ENCODE data around the gene TMEM74B. TPM values are rescaled to one million over a fixed set of nuclear protein-coding genes. Genes with fewer than 3 reads are reported as not detected.

Gene TMEM74B
- total and polyA plus RNA-seq, 9 of the 15 experiments (the other 6 are each of a cell fraction or from before 2014, with no cell fraction given), result 0.24 to 19.0 (median 7.5) TPM

DNA sequence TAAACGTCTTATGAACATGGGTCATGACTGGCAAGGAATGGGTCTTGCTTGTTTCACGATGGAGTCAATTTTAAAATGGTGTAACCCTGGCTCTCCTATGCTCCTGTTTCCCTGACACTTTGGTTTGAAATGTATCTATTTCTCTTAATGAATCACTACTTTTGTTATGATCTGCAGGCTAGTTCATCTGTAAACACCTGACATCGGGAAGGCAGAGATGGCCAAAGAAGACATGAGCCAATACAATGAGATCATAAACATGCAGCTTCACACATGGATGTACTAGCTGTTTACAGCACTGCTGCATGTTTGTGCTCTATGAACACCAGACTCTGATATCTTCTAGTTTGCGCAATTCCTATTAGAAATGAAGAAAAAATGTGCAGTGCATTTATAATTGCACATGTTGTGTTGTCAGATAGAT is 30.1 kb upstream of the TMEM74B start (continued):
- TF ChIP-seq NR2C1 (IDR thresholded peaks at IDR 0.05) (no peak), NR2C1 (tag; IDR thresholded peaks at IDR 0.05) (peak; percentile 51), ZNF609 (CRISPR knock-in tag; IDR thresholded peaks at IDR 0.05; ENCODE audit: borderline replicate concordance) (no peak), CEBPB (tag; IDR thresholded peaks at IDR 0.05) (peak; percentile 60), PPARD (CRISPR knock-in tag; IDR thresholded peaks at IDR 0.05) (0 out of 2 replicates have a peak, but pooled peaks have one; percentile 48), IRF9 (tag; IDR thresholded peaks at IDR 0.05) (peak; percentile 36; the same call in 1 of the 2 replicates), PHF21A (IDR thresholded peaks at IDR 0.05; ENCODE audit: borderline replicate concordance, low read depth) (no peak), HSF4 (CRISPR knock-in tag; IDR thresholded peaks at IDR 0.05; ENCODE audit: borderline replicate concordance) (0 out of 2 replicates have a peak, but pooled peaks have one; percentile 67), GTF2A2 (tag; IDR thresholded peaks at IDR 0.05) (peak; percentile 61; the same call in 1 of the 2 replicates), ZNF589 (CRISPR knock-in tag; IDR thresholded peaks at IDR 0.05; ENCODE audit: low read depth) (peak; percentile 40; the same call in 1 of the 2 replicates), FOXP1 (CRISPR knock-in tag; IDR thresholded peaks at IDR 0.05) (no peak), ZFP1 (CRISPR knock-in tag; IDR thresholded peaks at IDR 0.05) (no peak)
- TF ChIP-seq, protein P1, sequence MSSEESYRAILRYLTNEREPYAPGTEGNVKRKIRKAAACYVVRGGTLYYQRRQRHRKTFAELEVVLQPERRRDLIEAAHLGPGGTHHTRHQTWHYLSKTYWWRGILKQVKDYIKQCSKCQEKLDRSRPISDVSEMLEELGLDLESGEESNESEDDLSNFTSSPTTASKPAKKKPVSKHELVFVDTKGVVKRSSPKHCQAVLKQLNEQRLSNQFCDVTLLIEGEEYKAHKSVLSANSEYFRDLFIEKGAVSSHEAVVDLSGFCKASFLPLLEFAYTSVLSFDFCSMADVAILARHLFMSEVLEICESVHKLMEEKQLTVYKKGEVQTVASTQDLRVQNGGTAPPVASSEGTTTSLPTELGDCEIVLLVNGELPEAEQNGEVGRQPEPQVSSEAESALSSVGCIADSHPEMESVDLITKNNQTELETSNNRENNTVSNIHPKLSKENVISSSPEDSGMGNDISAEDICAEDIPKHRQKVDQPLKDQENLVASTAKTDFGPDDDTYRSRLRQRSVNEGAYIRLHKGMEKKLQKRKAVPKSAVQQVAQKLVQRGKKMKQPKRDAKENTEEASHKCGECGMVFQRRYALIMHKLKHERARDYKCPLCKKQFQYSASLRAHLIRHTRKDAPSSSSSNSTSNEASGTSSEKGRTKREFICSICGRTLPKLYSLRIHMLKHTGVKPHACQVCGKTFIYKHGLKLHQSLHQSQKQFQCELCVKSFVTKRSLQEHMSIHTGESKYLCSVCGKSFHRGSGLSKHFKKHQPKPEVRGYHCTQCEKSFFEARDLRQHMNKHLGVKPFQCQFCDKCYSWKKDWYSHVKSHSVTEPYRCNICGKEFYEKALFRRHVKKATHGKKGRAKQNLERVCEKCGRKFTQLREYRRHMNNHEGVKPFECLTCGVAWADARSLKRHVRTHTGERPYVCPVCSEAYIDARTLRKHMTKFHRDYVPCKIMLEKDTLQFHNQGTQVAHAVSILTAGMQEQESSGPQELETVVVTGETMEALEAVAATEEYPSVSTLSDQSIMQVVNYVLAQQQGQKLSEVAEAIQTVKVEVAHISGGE (CRISPR knock-in tag; IDR thresholded peaks at IDR 0.05), result peak in 1 of 3 experiments; percentile 55; a peak in 1 of 6 replicates
- TF ChIP-seq, protein P2, sequence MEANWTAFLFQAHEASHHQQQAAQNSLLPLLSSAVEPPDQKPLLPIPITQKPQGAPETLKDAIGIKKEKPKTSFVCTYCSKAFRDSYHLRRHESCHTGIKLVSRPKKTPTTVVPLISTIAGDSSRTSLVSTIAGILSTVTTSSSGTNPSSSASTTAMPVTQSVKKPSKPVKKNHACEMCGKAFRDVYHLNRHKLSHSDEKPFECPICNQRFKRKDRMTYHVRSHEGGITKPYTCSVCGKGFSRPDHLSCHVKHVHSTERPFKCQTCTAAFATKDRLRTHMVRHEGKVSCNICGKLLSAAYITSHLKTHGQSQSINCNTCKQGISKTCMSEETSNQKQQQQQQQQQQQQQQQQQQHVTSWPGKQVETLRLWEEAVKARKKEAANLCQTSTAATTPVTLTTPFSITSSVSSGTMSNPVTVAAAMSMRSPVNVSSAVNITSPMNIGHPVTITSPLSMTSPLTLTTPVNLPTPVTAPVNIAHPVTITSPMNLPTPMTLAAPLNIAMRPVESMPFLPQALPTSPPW (CRISPR knock-in tag; IDR thresholded peaks at IDR 0.05), result peak; percentile 26; the same call in 1 of the 2 replicates

Measured in K562 (cell line).